NCI-H2196 treated with DMSO at 0.1 percent for 48 hours (cell line): Measurements from ENCODE around the gene VPS37C.

Source experiments
- DNase-seq: peaks from one replicate; lab custom pipeline; 2025; ENCODE audit not compliant: unreplicated experiment; lab: John Stamatoyannopoulos, UW

The VPS37C gene

GRCh38 chr11:61133956-61134662 lies 27.1 kb downstream of the VPS37C start:
- no peak for DNase-seq

- DNase-seq: no peak
Measured at GRCh38 chr11:61133145-61133544, 28.1 kb downstream of the VPS37C start.

GRCh38 chr11:61132646-61133045 lies 28.6 kb downstream of the VPS37C start:
- no peak for DNase-seq

DNA sequence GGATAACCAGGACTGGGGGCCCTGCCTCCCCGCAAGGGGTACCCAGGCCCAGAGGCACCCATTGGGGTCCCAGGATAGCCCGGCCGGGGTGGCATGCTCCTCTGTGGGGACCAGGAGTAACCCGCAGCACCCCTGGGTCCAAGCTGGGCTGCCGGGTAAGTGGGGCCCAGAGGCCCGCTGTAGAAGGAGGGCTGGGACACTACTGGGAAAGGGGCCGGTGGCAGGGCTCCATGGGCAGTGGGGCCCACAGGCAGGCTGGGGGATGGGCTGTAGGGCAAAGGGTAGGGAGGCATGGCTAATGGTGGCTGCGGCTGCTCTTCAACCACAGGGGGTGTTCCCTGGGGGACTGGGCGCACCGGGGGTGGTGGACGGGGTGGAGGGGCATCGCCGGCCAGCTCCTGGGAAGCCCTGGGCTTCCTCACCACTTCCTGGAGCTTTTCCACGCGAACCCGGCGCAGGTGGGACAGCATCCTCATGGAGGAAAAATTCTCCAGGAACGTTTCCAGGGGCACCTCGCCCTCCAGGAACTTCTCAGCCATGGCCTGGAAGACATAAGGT lies 29.1 kb downstream of the VPS37C start:
- DNase-seq: no peak

DNA sequence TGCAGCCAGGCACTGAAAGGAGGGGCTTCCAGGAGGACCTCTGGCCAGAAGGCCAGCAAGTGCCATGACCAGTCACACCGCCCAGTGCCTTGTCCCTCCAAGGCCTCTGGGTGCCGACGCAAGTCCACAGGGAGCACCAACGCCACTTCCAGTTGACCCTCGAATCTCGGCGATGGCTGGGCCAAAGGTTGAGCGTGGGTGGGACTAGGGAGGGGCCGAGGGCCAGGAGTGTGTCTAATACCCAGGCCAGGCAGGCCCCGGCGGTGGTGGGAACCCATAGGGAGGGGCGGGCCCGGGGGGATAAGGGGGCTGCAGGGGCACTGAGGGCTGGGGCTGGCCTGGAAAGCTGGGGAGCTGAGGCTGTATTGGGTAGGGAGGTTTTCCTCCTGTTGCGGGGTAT lies 29.6 kb downstream of the VPS37C start:
- DNase-seq: no peak

DNA sequence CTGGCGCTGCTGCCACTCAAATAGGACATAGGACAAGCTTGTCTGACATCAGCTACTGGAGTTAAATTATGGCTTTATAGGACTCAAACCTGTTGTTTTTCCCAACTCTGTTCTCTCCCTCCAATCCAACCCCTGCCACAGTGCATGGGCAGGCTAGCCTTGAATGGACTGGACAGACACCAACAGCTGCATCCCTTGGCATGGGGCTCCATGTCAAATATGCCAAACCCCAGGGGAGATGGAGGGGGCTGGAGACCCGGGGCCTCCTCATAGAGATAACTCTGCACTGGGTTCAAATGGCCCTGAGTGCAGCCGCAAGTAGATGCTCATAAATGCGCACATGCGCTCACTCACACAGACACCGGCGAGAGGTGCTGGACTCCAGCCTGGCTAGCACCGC lies 30.0 kb downstream of the VPS37C start:
- DNase-seq: no peak

DNA sequence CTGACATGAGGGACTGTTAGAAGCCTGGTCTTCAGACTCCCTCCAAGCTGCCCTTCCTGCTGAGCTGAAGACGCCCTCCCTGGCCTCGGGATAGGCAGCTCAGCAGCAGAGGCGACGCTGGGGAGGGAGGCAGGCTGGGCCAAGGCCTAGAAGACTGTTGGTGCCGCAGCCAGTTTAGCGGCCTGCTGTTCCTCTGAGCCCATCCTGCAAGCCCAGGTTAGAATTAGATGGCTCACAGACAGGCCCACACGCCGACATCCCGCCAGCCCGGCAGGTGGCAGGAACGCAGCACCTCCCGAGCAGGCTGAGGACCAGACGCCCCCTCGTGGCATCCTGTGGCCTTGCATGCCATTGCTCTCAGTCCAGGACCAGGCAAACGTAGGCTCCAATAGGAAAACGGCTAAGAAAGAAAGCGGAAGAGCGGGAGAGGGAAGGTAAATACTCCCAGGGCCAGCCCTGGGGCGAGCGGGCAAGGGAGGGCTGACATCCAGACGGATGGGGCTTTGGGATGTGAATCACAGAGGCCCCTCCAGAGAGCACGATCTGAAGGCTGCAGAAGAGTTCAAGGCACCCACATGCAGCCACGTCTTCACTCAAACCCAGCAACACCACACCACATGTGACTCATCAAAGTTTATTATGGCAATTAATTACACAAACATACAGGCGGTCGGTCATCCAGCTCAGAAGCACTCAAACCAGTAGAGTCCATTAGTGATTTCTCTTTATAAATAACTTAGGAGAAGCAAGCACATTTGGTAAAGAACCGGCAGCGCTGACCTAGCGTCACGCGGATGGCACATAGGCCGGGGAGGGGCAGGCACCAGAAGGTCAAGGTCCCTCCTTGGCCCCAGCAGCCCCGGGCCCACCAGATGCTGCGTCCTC lies 31.3 kb downstream of the VPS37C start:
- no peak for DNase-seq

DNA sequence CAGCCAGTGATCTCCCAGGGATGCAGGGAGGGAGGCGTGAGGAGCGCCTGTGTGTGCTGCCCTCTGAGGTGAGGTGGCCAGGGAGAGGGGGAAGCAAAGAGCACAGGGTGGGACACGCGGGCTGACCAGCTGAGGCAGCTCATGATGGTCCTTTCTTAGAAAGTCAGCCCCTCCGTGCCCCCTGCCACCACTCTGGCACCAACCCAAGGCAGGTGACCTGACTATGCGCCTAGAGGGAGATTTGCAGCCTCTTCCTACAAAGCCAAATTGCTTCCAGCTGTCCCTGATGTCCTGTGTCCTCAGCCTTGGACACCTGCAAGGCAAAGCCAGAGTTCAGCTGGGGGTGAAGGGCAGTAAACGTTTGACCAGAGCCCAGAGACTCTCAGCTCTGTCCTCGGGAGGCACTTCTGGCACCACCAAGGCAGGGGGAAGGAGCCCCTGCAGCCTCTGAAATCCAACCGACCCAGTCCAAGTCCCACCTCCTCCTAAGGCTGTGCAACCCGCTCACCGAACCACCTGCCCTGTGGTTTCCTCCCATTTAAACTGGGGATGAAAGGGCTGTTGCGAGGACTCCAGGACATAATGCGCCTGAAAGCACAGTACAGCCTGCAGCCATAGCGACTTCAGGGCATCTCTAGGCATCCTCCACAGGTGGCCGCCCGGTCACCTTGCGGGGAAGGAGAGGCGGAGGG lies 32.1 kb downstream of the VPS37C start:
- no peak for DNase-seq

DNA sequence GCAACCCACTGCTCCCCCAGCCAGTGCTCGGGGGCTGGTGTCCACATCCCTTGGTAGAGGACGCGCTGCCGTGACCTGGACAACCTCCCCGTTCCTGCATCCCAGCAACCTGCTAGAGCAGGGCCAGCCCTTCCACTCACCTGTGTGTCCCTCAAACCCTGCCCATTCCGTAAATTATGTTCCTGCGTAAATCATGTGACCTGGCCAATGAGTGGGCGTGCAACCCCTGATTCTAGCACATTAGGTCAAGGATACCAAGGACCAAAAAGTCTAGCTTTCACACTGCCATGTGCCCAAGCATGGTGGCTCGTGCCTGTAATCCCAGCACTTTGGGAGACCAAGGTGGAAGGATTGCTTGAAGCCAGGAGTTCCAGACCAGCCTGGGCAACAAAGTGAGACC lies 33.2 kb downstream of the VPS37C start:
- no peak for DNase-seq

GRCh38 chr11:61126256-61126655 lies 35.0 kb downstream of the VPS37C start:
- no peak for DNase-seq

GRCh38 chr11:61125310-61125684 lies 35.9 kb downstream of the VPS37C start:
- DNase-seq: no peak

- DNase-seq: no peak
Measured at GRCh38 chr11:61124574-61125309, 36.5 kb downstream of the VPS37C start.

DNA sequence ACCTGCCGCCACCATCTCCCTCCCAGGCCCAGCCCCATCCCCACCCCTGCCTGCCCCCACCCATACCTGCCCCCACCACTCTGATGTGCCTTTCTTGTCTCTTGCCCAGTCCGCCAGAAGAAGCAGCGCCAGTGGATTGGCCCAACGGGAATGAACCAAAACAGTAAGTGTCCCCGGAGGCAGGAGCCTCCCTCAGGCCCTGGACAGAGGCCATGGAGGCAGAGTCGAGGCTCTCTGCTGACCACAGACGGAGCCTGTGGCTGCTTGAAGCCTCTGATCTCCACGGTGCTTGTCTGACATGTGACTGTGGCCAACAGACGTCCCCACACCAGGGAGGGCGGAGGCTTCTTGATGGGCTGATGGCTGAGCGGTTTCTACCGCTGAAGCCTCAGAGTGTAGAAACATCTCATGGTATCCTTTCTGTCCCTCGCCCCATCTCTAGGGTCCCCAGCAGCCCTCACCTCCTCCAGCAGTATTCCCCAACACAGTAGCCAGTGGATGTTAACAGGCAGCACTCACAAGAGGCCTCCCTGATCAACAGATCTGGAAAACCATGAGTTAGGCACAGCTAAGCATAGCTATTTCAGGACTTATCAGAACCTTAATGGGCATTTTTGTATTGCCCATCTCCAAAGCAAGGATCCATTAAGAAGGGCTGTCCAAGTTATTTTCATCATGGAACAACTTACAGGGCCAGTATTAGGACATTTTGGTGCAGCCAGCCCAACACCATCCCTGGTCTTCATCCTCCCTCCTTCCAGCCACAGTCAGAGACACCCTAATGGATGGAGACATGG lies 37.3 kb downstream of the VPS37C start:
- DNase-seq: no peak

DNA sequence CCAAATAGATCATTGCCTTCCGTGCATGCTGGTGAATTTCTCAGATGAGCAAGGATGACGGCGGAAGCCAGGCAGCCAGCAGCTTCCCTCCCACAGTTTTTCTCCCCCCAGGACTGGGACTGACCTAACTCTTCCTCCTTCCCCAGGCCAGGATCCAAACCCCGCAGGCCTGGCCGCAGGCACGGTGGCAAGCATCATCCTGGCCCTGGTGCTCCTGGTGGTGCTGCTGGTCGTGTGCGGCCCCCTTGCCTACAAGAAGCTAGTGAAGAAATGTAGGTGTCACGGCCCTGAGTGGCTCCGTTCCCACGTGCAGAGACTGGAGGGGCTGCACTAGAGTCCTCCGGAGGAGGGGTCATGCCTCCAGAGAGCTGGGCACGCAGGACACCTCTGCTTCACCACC lies 38.5 kb downstream of the VPS37C start:
- DNase-seq: no peak

- DNase-seq: no peak
Measured at GRCh38 chr11:61121917-61122316, 39.3 kb downstream of the VPS37C start.

- no peak for DNase-seq
Measured at GRCh38 chr11:61121192-61121831, 39.9 kb downstream of the VPS37C start.

GRCh38 chr11:61120706-61121191 lies 40.5 kb downstream of the VPS37C start:
- DNase-seq: no peak

GRCh38 chr11:61120099-61120705 lies 41.0 kb downstream of the VPS37C start:
- no peak for DNase-seq

GRCh38 chr11:61119571-61119970 lies 41.7 kb downstream of the VPS37C start:
- DNase-seq: no peak
